Karpas-422 (cell line): ENCODE measurements around the gene ARMC5. TPM values are rescaled to one million over a fixed set of nuclear protein-coding genes. Genes with fewer than 3 reads are reported as not detected.
"Not testable (repeated sequence)": the region's sequence is repeated elsewhere in the genome, so short reads cannot be mapped to it uniquely, and the experiment has no call there.

Experiments used
- DNase-seq: peaks from one replicate; pipeline ENCODE4 v3.0.0-alpha.2; 2015
- H2AFZ ChIP-seq: fragments of 200-600 bp; sonication (generic); 2 replicates; pipeline ENCODE4 v1.6.1; 2014; ENCODE audit warnings: antibody characterized with exemption, low read length, mixed read lengths
- H3K27ac ChIP-seq: fragments of 200-600 bp; sonication (generic); 2 replicates; pipeline ENCODE4 v1.5.1; 2014; ENCODE audit warnings: mild to moderate bottlenecking, low read length, moderate library complexity
- H3K27me3 ChIP-seq: fragments of 200-600 bp; sonication (generic); 2 replicates; pipeline ENCODE4 v1.6.1; 2014; ENCODE audit warnings: low read length, mixed read lengths
- H3K36me3 ChIP-seq: fragments of 200-600 bp; sonication (generic); 2 replicates; pipeline ENCODE4 v1.6.1; 2014; ENCODE audit warnings: low read length, mixed read lengths; ENCODE audit not compliant: insufficient read depth
- H3K4me1 ChIP-seq: fragments of 200-600 bp; sonication (generic); 2 replicates; pipeline ENCODE4 v1.6.1; 2014; ENCODE audit warnings: mild to moderate bottlenecking, low read length, mixed read lengths
- H3K4me2 ChIP-seq: fragments of 200-600 bp; sonication (generic); 2 replicates; pipeline ENCODE4 v1.6.1; 2014; ENCODE audit warnings: low read length, low read depth, mild to moderate bottlenecking; ENCODE audit not compliant: poor library complexity, severe bottlenecking
- H3K4me3 ChIP-seq: fragments of 200-600 bp; sonication (generic); 2 replicates; pipeline ENCODE4 v1.5.1; 2014; ENCODE audit warnings: mild to moderate bottlenecking, antibody characterized with exemption, low read length, mixed read lengths
- H3K79me2 ChIP-seq: fragments of 200-600 bp; sonication (generic); 2 replicates; pipeline ENCODE4 v1.6.1; 2014; ENCODE audit warnings: mild to moderate bottlenecking, low read length, mixed read lengths
- H3K9ac ChIP-seq: fragments of 200-600 bp; sonication (generic); 2 replicates; pipeline ENCODE4 v1.6.0; 2014; ENCODE audit warnings: low read length
- H3K9me2 ChIP-seq: fragments of 200-600 bp; sonication (generic), shearing (Covaris generic); replicated peaks from 2 replicates; pipeline ENCODE4 v1.6.0; 2014; ENCODE audit warnings: mild to moderate bottlenecking, low read length, moderate library complexity; ENCODE audit not compliant: insufficient read depth
- H3K9me3 ChIP-seq: fragments of 300-700, 200-600 bp; sonication (generic); 2 replicates; pipeline ENCODE4 v1.6.1; 2014; ENCODE audit warnings: low read length, mixed read lengths
- H4K20me1 ChIP-seq: fragments of 200-600 bp; sonication (generic); 2 replicates; pipeline ENCODE4 v1.6.1; 2014; ENCODE audit warnings: mild to moderate bottlenecking, antibody characterized with exemption, low read length, low read depth; ENCODE audit not compliant: insufficient read depth
- total RNA-seq: library from RNA; depleted of rRNA; stranded (reverse); fragments of >200 nt; shearing (Covaris generic); gene quantifications from 2 replicates; pipeline ENCODE4 v1.2.3, GENCODE V29; 2014; ENCODE audit warnings: low replicate concordance

Gene ARMC5
- total RNA-seq, 1 experiment from 2014 or later = 1.5 TPM

- H2AFZ ChIP-seq = no peak overlapping the region
These were observed 17.3 kb downstream of the ARMC5 start for GRCh38 chr16:31476303-31477219.

DNA sequence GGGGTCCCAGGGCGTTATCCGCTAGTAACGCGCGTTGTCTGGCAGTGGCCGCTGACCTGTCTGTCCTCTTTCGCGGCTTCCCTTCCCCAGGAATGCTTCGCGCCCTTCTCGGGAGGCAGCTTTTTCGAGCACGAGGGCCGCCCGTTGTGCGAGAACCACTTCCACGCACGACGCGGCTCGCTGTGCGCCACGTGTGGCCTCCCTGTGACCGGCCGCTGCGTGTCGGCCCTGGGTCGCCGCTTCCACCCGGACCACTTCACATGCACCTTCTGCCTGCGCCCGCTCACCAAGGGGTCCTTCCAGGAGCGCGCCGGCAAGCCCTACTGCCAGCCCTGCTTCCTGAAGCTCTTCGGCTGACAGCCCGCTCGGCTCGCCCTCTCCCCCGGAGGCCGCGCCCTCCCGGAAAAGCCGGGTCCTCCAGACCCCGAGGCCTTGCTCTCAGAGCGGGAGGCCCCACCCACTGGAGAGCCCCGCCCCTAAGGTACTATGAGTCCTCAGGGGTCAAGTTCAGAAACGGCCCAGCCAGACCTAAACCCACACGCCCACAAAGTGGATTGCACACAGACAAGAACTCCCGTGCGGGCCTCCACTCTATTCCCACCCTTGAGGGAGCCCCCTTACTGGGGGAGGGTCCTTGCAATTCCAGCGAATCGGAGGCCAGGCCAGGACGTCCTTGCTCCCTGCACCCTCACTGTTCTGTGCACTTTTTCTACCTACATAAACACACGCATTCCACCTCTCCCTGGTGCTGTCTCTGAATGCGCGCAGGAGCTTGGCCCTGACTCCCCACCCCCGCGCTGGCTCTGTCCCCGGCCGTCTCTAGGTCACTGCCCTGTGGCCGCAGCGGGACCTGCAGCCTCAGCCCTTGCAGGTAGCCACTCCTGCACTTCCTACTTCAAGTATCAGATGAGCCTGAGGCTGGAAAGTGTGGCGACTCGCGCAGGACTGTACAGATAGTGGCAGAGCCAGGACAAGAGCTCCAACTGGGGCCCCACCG is 18.2 kb downstream of the ARMC5 start:
- Histone ChIP-seq H3K36me3 (no peaks in the 10 kb centered on the region), H4K20me1 (no peaks in the 10 kb centered on the region), H3K4me2 (no peak overlapping the region), H3K9ac (no peak overlapping the region), H3K4me1 (no peaks in the 10 kb centered on the region), H3K27me3 (no peaks in the 10 kb centered on the region), H3K4me3 (no peak overlapping the region), H3K9me3 (no peaks in the 10 kb centered on the region), H3K27ac (no peak overlapping the region), H3K9me2 (no peaks in the 10 kb centered on the region), H3K79me2 (no peaks in the 10 kb centered on the region), H2AFZ (no peak overlapping the region)
- DNase-seq = no peak

More at GRCh38 chr16:31476303-31477219, 17.3 kb downstream of the ARMC5 start:
- H3K4me3 ChIP-seq = no peak overlapping the region
- no peaks in the 10 kb centered on the region for H3K36me3 ChIP-seq
- no peaks in the 10 kb centered on the region for H3K27me3 ChIP-seq
- H4K20me1 ChIP-seq = no peaks in the 10 kb centered on the region
- no peak overlapping the region for H3K4me2 ChIP-seq
- H3K9ac ChIP-seq = no peak overlapping the region
- no peaks in the 10 kb centered on the region for H3K9me2 ChIP-seq
- DNase-seq = no peak
- no peaks in the 10 kb centered on the region for H3K79me2 ChIP-seq
- H3K4me1 ChIP-seq = no peaks in the 10 kb centered on the region
- no peak overlapping the region for H3K27ac ChIP-seq
- no peaks in the 10 kb centered on the region for H3K9me3 ChIP-seq

DNA sequence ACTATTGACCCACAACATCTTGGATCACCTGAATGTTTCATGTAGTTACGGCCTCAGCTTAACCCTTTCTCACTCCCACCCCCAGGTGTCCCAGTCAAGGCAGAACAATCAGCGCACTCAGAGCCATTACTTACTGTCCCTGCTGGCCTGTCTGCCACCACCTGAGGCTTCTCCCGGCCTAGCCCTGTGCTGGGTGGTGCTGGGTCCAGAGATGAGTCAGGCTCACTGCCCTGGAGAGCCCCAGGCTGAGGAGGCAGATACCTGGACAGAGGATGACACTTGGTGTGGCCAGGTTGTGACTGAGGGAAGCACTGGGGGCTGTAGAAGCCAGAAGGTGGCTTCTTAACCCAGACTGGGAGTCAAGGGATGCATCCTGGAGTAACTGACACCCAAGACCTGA is 19.7 kb downstream of the ARMC5 start:
- Histone ChIP-seq H3K9me2 (no peaks in the 10 kb centered on the region), H3K27me3 (no peaks in the 10 kb centered on the region), H2AFZ (no peak overlapping the region), H3K9me3 (no peaks in the 10 kb centered on the region), H3K4me2 (no peak overlapping the region), H3K79me2 (no peaks in the 10 kb centered on the region), H3K36me3 (no peaks in the 10 kb centered on the region), H3K4me3 (no peak overlapping the region), H3K9ac (no peak overlapping the region), H4K20me1 (no peaks in the 10 kb centered on the region), H3K4me1 (no peaks in the 10 kb centered on the region), H3K27ac (no peak overlapping the region)
- DNase-seq = no peak

DNA sequence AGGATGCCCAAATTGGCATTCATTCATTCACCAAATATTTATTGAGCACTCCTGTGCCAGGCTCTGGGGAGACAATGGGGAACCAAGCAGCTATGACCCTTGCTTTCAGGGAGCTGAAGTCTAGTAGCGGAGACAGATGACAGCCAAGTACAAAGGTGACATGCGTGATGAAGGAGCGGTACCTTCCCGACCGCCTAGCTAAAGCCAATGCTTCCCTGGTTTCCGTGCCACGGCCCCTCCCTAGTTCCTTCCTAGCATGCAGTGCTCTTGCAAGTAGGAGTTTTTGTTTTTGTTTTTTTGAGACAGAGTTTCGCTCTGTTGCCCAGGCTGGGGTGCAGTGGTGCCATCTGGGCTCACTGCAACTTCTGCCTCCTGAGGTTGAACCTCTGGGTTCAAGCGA is 20.4 kb downstream of the ARMC5 start:
- Histone ChIP-seq H3K4me3 (no peak overlapping the region), H3K79me2 (no peaks in the 10 kb centered on the region), H3K4me2 (no peak overlapping the region), H3K4me1 (no peaks in the 10 kb centered on the region), H3K9ac (no peak overlapping the region), H4K20me1 (no peaks in the 10 kb centered on the region), H3K27ac (no peak overlapping the region), H3K9me2 (no peaks in the 10 kb centered on the region), H3K9me3 (no peaks in the 10 kb centered on the region), H2AFZ (no peak overlapping the region), H3K36me3 (no peaks in the 10 kb centered on the region), H3K27me3 (no peaks in the 10 kb centered on the region)
- no peak for DNase-seq

GRCh38 chr16:31480851-31481536 is 21.7 kb downstream of the ARMC5 start:
- Histone ChIP-seq H3K9ac (no peak overlapping the region), H3K4me2 (no peak overlapping the region), H3K9me3 (no peaks in the 10 kb centered on the region), H3K4me3 (no peak overlapping the region), H3K36me3 (no peaks in the 10 kb centered on the region), H3K79me2 (no peaks in the 10 kb centered on the region), H3K9me2 (no peaks in the 10 kb centered on the region), H3K4me1 (no peaks in the 10 kb centered on the region), H3K27ac (no peak overlapping the region), H3K27me3 (no peaks in the 10 kb centered on the region), H2AFZ (no peak overlapping the region), H4K20me1 (no peaks in the 10 kb centered on the region)
- no peak for DNase-seq

GRCh38 chr16:31483081-31483480 is 23.8 kb downstream of the ARMC5 start, which contains the start of gene SLC5A2:
Gene SLC5A2, plus strand, starts transcription at chr16:31483123. Its CDS starts 14 bp downstream, at chr16:31483137.
- Histone ChIP-seq H3K27ac (no peak within 1 kb of the TSS), H3K4me3 (no peak within 1 kb of the TSS), H2AFZ (no peak within 1 kb of the TSS), H3K4me1 (no peaks in the 10 kb centered on the region), H3K27me3 (no peaks in the 10 kb centered on the region), H4K20me1 (no peaks in the 10 kb centered on the region), H3K9ac (no peak within 1 kb of the TSS), H3K79me2 (no peaks in the 10 kb centered on the region), H3K9me3 (no peaks in the 10 kb centered on the region), H3K9me2 (no peaks in the 10 kb centered on the region), H3K36me3 (no peaks in the 10 kb centered on the region), H3K4me2 (no peak within 1 kb of the TSS)
- DNase-seq = no peak

- H4K20me1 ChIP-seq, DNase-seq, H3K4me2 ChIP-seq, H3K9me2 ChIP-seq, H3K79me2 ChIP-seq, H3K36me3 ChIP-seq, H3K9ac ChIP-seq, H3K4me1 ChIP-seq, H3K27me3 ChIP-seq, H2AFZ ChIP-seq, H3K27ac ChIP-seq, H3K4me3 ChIP-seq, H3K9me3 ChIP-seq: not testable (repeated sequence)
These were observed 24.7 kb downstream of the ARMC5 start for GRCh38 chr16:31484048-31484447.
